Rectal smooth muscle tissue (tissue), 1 donor: Measurements from ENCODE around the gene SKIL.

ENCODE experiments used
- H3K27ac ChIP-seq: one replicate; pipeline ENCODE4 v1.7.0; 2013; ENCODE audit warnings: low read depth, low read length, inconsistent platforms
- H3K27me3 ChIP-seq: one replicate; pipeline ENCODE4 v1.7.0; 2013; ENCODE audit warnings: low read length; ENCODE audit not compliant: control insufficient read depth, insufficient read depth
- H3K36me3 ChIP-seq: one replicate; pipeline ENCODE4 v1.7.0; 2013; ENCODE audit warnings: low read length; ENCODE audit not compliant: control insufficient read depth, insufficient read depth
- H3K4me1 ChIP-seq: one replicate; pipeline ENCODE4 v1.7.0; 2013; ENCODE audit warnings: low read length; ENCODE audit not compliant: control insufficient read depth, insufficient read depth
- H3K4me3 ChIP-seq: one replicate; pipeline ENCODE4 v1.7.0; 2013; ENCODE audit warnings: low read length
- H3K9ac ChIP-seq: one replicate; pipeline ENCODE4 v1.7.0; 2013; ENCODE audit warnings: low read length

Gene SKIL

DNA sequence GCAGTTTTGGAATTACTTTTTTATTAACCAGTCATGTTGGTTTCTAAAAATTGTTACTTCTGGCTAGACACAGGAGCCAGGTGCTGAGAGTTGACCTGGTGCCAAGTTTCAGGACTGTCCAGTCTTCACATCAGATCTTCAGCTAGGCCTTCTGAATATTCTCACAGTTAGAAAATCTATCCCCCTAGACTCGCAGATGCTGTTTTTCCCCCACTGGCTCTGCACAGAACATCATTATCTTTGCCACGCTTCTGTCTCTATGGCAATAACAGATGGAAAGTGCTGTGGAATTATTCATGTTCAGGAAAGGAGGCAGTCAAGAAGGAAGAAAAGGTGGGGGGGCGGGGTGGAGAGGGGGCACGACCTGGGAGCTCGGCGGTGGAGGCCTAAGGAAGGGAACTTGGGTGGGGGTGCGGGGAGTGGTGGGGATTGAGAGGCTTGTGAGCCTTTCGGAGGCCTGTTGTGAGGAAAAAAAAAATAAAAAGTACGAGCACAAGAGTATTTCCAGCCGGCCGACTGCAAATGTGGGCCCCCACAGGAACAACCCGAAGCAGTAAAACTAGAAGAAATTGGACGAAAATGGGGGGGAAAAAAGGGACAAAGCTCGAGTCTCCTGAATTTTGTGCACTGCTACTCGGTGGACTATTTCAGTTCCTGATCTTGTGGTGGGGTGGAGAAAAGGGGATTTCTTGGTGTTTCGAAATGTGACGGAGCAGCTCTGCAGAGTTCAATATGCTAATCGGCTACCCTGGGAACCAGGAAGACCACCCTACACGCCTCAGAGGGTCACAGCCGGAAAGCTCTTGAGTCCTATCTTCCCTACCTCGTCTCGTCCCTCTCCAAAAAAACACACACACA lies 1.5 kb upstream of the SKIL start:
- Histone ChIP-seq H3K4me3 (peak overlapping the region; percentile 56), H3K4me1 (peaks cover 4% of the 10 kb centered on the region), H3K27me3 (no peaks in the 10 kb centered on the region)

DNA sequence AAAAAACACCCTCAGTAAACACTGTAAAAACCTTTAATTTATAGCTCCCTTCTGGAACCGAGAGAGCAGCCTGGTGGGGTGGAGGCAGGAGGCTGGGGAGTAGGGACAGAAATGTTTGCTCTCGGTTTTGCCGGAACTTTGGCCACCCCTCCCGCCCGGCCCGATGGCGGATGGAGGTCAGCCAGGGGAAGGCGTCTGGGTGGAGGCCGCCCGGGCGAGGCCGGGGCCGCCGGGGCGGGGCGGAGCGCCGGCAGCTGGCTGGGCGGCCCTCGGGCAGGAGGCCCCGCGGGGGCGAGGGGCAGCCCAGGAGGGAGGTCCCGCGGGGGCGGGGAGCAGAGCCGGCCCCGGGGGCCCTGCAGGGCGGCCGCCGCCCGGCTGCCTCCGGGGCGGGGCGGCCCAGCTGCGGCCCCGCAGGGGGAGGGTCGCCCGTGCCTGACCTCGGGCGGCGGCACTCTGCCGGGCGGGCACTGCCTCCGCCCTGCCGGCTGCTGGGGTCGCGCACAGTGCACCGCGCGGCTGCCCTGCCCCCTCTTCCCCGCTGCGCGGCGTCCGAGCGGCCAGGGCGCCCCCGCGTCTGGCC lies 829 bp upstream of the SKIL start:
- Histone ChIP-seq H3K9ac (peak overlapping the region; percentile 51), H3K4me3 (peak overlapping the region; percentile 56), H3K36me3 (peaks cover 2% of the 10 kb centered on the region), H3K27ac (peak overlapping the region; percentile 82), H3K27me3 (no peaks in the 10 kb centered on the region), H3K4me1 (peaks cover 6% of the 10 kb centered on the region)

More for the DNA sequence above, 1.5 kb upstream of the SKIL start:
- Histone ChIP-seq H3K36me3 (peaks cover 2% of the 10 kb centered on the region), H3K9ac (peak overlapping the region; percentile 51), H3K27ac (peak overlapping the region; percentile 82)

DNA sequence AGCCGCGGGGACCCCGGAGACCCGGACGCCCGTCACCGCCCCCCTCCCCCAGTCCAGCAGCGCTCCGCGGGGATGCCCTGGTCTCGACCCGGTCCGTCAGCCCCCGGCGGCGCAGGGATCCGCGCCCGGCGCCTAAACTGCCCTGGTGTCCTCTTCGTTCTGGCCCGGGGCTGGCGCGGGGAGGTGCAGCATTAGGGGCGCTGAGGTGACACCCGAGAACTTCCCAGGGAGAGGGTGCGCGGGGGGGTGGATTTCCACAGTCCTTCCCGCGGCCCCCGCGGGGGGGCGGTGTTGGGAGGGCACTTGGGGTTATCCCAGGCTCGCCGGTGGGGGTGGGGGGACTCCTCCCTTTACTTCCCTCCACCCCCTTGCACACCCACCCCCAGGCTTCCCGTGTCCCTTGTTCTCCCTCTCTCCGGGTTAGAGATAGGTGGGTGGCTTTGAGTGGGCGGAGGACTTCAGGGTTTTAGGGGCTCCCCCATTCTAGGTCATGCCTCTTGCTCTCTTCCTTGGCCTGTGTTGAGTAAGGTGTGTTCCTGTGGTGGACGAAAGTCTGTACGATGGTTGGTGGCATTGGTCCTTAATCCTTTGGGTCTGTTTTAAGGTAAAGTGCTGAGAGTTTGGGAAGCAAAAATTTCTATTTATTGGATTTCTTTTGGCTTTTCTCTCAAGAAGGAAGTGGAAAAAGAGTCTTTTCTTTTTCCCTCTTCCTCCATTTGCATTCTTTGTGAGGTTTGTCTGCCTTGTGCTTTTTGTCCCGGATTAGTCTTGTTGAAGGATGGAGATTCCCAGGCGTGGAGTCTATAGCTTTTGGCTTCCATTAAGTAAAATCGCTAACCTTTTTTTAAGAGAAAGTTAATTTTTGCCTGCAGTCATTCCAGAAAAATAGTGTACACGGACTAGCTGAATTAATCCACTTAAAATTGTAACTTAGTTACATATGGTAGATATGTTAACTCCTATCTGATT lies 811 bp downstream of the SKIL start:
- peaks cover 6% of the 10 kb centered on the region for H3K4me1 ChIP-seq
- H3K36me3 ChIP-seq, result peaks cover 2% of the 10 kb centered on the region
- H3K27ac ChIP-seq, result peak overlapping the region; percentile 85
- no peaks in the 10 kb centered on the region for H3K27me3 ChIP-seq
- peak overlapping the region; percentile 25 for H3K9ac ChIP-seq
- peak overlapping the region; percentile 70 for H3K4me3 ChIP-seq

DNA sequence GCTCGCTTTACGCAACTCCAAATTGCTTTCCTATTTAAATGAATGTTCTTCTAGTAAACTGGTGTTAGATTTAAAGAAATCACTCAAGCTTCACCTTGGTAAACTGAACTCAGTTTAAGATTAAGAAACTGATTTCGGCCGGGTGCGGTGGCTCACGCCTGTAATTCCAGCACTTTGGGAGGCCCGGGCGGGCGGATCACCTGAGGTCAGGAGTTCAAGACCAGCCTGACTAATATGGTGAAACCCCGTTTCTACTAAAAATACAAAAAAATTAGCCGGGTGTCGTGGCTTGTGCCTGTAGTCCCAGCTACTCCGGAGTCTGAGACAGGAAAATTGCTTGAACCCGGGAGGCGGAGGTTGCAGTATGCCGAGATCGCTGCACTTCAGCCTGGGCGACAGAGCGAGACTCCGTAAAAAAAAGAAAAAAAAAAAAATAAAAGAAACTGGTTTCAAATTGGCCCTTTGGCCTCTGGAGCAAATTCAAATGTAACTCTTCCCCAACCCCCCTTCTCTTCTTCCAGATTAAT lies 1.7 kb downstream of the SKIL start:
- no peak overlapping the region for H3K9ac ChIP-seq
- H3K27ac ChIP-seq, result no peak overlapping the region
- H3K4me1 ChIP-seq, result peaks cover 6% of the 10 kb centered on the region
- peak overlapping the region; percentile 70 for H3K4me3 ChIP-seq
- no peaks in the 10 kb centered on the region for H3K27me3 ChIP-seq
- peaks cover 2% of the 10 kb centered on the region for H3K36me3 ChIP-seq

DNA sequence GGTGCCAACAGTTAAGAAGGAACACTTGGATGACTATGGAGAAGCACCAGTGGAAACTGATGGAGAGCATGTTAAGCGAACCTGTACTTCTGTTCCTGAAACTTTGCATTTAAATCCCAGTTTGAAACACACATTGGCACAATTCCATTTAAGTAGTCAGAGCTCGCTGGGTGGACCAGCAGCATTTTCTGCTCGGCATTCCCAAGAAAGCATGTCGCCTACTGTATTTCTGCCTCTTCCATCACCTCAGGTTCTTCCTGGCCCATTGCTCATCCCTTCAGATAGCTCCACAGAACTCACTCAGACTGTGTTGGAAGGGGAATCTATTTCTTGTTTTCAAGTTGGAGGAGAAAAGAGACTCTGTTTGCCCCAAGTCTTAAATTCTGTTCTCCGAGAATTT lies 3.0 kb downstream of the SKIL start:
- peaks cover 2% of the 10 kb centered on the region for H3K36me3 ChIP-seq
- H3K4me3 ChIP-seq, result no peak overlapping the region
- no peaks in the 10 kb centered on the region for H3K27me3 ChIP-seq
- peaks cover 6% of the 10 kb centered on the region for H3K4me1 ChIP-seq
- no peak overlapping the region for H3K9ac ChIP-seq
- H3K27ac ChIP-seq, result no peak overlapping the region

DNA sequence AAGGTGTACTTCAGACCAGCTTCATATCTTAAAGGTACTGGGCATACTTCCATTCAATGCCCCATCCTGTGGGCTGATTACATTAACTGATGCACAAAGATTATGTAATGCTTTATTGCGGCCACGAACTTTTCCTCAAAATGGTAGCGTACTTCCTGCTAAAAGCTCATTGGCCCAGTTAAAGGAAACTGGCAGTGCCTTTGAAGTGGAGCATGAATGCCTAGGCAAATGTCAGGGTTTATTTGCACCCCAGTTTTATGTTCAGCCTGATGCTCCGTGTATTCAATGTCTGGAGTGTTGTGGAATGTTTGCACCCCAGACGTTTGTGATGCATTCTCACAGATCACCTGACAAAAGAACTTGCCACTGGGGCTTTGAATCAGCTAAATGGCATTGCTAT lies 3.4 kb downstream of the SKIL start:
- Histone ChIP-seq H3K36me3 (peaks cover 2% of the 10 kb centered on the region), H3K4me1 (peaks cover 6% of the 10 kb centered on the region), H3K27me3 (no peaks in the 10 kb centered on the region), H3K4me3 (peak overlapping the region; percentile 13), H3K27ac (no peak overlapping the region), H3K9ac (no peak overlapping the region)

DNA sequence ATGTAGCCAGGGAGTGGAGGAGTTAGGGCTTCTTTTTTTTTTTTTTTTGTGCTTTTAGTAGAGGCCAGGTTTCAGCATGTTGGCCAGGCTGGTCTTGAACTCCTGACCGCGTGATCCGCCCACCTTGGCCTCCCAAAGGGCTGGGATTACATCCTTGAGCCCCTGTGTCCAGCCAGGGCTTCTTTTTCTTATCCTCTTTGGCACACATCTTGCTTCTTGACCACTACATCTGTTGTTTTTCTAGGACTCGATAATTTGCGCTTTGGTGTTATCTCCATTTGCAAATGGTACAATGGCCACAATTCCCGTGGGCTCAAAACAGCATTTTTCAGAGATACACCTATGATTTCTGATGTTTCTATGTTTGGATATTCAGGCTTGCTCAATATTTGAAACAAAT lies 4.2 kb downstream of the SKIL start:
- H3K27ac ChIP-seq, result no peak overlapping the region
- peaks cover 3% of the 10 kb centered on the region for H3K4me1 ChIP-seq
- H3K27me3 ChIP-seq, result no peaks in the 10 kb centered on the region
- no peak overlapping the region for H3K4me3 ChIP-seq
- no peak overlapping the region for H3K9ac ChIP-seq
- H3K36me3 ChIP-seq, result peaks cover 2% of the 10 kb centered on the region

DNA sequence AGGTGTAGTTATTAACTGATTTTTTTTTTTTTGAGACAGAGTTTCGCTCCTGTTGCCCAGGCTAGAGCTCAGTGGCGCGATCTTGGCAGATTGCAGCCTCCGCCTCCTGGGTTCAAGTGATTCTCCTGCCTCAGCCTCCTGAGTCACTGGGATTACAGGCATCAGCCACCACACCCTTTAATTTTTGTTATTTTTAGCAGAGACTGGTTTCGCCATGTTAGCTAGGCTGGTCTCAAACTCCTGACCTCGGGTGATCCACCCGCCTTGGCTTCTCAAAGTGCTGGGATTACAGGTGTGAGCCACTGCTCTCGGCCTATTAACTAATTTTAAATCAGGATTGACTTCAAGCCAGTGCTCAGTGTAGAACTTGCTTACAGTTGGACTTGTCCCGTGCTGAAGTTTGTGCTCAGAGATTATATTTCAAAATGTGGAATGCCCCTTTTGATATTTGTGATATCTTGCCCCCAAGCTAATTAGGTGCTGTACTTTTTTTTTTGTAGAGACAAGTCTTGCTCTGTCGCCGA lies 6.0 kb downstream of the SKIL start:
- H3K4me3 ChIP-seq, result no peak overlapping the region
- peaks cover 3% of the 10 kb centered on the region for H3K4me1 ChIP-seq
- no peaks in the 10 kb centered on the region for H3K27me3 ChIP-seq

DNA sequence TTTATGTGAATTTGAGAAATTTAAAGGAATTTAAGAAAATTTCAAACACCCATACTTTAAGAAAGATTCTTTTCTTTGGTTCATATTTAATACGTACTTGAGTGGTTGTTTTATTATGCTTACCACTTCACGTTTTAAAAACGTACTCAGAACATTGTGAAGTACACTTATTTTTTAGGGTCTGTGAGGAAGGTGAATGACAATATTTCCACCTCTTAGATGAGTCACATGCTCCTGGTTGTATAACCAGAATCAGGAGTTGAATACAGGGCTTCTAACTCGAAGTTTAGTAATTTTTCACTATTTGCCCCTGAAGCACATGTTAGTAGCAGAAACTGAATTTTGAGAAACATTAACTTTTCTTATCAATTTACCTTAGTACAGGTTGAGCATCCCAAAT lies 7.5 kb downstream of the SKIL start:
- Histone ChIP-seq H3K36me3 (peaks cover 2% of the 10 kb centered on the region), H3K9ac (no peak overlapping the region), H3K4me3 (no peak overlapping the region), H3K27ac (no peak overlapping the region), H3K4me1 (peaks cover 3% of the 10 kb centered on the region), H3K27me3 (no peaks in the 10 kb centered on the region)

More for the DNA sequence above, 6.0 kb downstream of the SKIL start:
- Histone ChIP-seq H3K9ac (no peak overlapping the region), H3K36me3 (peaks cover 2% of the 10 kb centered on the region), H3K27ac (no peak overlapping the region)

- Histone ChIP-seq H3K27ac (no peak overlapping the region), H3K9ac (no peak overlapping the region), H3K27me3 (no peaks in the 10 kb centered on the region), H3K4me3 (no peak overlapping the region), H3K36me3 (no peaks in the 10 kb centered on the region), H3K4me1 (no peaks in the 10 kb centered on the region)
These were observed 10.3 kb downstream of the SKIL start for GRCh38 chr3:170367797-170368196.

GRCh38 chr3:170368921-170369320 lies 11.4 kb downstream of the SKIL start:
- Histone ChIP-seq H3K9ac (no peak overlapping the region), H3K4me1 (no peaks in the 10 kb centered on the region), H3K36me3 (no peaks in the 10 kb centered on the region), H3K27ac (no peak overlapping the region), H3K4me3 (no peak overlapping the region), H3K27me3 (no peaks in the 10 kb centered on the region)
